Measurements from ENCODE around the gene DNAJB2.

DNAJB2 gene

DNA sequence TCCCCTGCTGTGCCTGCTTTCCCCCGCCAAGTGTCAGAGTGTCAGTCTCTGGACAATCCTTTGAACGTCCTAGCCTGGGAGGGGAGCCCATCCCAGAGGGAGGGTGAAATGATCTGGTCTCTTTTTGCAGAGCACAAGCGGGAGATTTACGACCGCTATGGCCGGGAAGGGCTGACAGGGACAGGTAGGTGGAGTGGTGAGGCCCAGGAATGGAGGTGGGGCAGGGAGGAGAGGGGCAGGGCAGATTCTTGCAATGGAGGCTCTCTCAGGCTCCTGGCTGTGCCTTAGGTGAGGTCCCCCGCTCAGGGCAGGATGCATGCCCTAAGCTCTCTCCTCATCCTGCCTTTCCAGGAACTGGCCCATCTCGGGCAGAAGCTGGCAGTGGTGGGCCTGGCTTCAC lies 2.4 kb downstream of the DNAJB2 start:
- Histone ChIP-seq H3K4me2 (ENCODE audit: low read length) (no peak overlapping the region), H3F3A (ENCODE audit: control insufficient read depth, insufficient read depth) (peaks cover 9% of the 10 kb centered on the region), H3K36me3 (ENCODE audit: control insufficient read depth, low read length) (peaks cover 33% of the 10 kb centered on the region), H3K4me1 (ENCODE audit: control insufficient read depth, low read length) (peaks cover 35% of the 10 kb centered on the region), H3K27me3 (ENCODE audit: control insufficient read depth, low read length) (no peaks in the 10 kb centered on the region), H3K4me3 (ENCODE audit: low read length) (no peak overlapping the region), H3K9me2 (replicated peaks; ENCODE audit: control insufficient read depth, low read length) (no peaks in the 10 kb centered on the region), H3K79me2 (ENCODE audit: control insufficient read depth, low read length) (0 out of 2 replicates have a peak, but pooled peaks cover 3% of the 10 kb centered on the region), H3K27ac (ENCODE audit: low read depth, low read length) (no peak overlapping the region), H3K9me3 (ENCODE audit: control insufficient read depth, insufficient read depth, low read length) (no peaks in the 10 kb centered on the region), H4K20me1 (ENCODE audit: control insufficient read depth, insufficient read depth, low read depth, low read length) (no peaks in the 10 kb centered on the region)
- TF ChIP-seq CTCF (IDR thresholded peaks at IDR 0.05; ENCODE audit: low read depth, low read length, poor library complexity, severe bottlenecking) (no peak), EZH2phosphoT487 (IDR thresholded peaks at IDR 0.05; ENCODE audit: borderline replicate concordance, low read length) (no peak)

DNA sequence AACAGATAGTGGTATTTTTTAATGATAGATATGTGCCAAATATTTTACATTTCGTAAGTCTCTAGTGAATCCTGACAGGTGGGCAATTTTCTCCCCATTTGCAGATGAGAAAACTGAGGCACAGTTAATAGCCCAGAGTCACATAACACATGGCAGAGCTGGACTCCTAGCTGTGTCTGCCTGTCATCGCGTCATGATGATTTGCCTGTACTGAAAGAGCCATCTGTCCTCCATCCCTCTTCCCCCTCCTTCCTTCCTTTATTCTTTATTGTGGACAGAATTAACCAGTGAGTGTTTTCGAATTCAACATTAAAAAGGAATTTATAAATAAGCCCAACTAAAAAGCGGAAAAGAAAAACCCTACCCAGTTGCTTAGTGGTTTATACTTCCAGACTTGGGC lies 3.2 kb downstream of the DNAJB2 start:
- Histone ChIP-seq H4K20me1 (ENCODE audit: control insufficient read depth, insufficient read depth, low read depth, low read length) (no peaks in the 10 kb centered on the region), H3K79me2 (ENCODE audit: control insufficient read depth, low read length) (0 out of 2 replicates have a peak, but pooled peaks cover 3% of the 10 kb centered on the region), H3K27ac (ENCODE audit: low read depth, low read length) (no peak overlapping the region), H3K9me3 (ENCODE audit: control insufficient read depth, insufficient read depth, low read length) (no peaks in the 10 kb centered on the region), H3K36me3 (ENCODE audit: control insufficient read depth, low read length) (peaks cover 33% of the 10 kb centered on the region), H3K4me2 (ENCODE audit: low read length) (no peak overlapping the region), H3F3A (ENCODE audit: control insufficient read depth, insufficient read depth) (peaks cover 9% of the 10 kb centered on the region), H3K27me3 (ENCODE audit: control insufficient read depth, low read length) (no peaks in the 10 kb centered on the region), H3K4me1 (ENCODE audit: control insufficient read depth, low read length) (peaks cover 29% of the 10 kb centered on the region), H3K9me2 (replicated peaks; ENCODE audit: control insufficient read depth, low read length) (no peaks in the 10 kb centered on the region), H3K4me3 (ENCODE audit: low read length) (no peak overlapping the region)
- no peak for TF ChIP-seq EZH2phosphoT487 (IDR thresholded peaks at IDR 0.05; ENCODE audit: borderline replicate concordance, low read length)
- no peak for TF ChIP-seq CTCF (IDR thresholded peaks at IDR 0.05; ENCODE audit: low read depth, low read length, poor library complexity, severe bottlenecking)

DNA sequence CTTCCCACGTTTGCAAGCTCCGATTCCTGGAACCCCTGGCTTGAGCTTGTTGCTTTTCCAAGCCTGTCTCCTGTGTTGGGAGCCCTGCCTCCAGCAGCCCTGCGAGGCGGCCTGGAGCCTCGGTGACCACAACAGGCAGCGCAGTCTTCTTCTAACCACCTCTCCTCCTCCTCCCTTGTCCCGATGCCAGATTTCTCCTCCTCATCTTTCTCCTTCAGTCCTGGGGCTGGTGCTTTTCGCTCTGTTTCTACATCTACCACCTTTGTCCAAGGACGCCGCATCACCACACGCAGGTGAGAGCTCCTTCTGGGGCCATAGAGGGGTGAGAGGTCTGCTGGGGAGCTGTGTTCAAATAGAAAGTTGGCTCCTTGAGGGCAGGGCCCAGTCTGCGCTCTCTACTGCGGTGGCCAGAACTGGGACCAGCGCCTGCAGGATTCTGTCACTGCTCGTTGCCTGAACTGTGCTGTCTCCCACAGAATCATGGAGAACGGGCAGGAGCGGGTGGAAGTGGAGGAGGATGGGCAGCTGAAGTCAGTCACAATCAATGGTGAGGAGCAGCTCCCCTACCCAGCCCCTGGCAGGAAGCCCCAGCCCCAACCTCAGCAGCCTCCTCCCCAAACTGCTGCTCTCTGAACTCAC lies 3.9 kb downstream of the DNAJB2 start:
- H3K36me3 ChIP-seq (ENCODE audit: control insufficient read depth, low read length) = peaks cover 33% of the 10 kb centered on the region
- H3K4me3 ChIP-seq (ENCODE audit: low read length) = no peak overlapping the region
- TF ChIP-seq EZH2phosphoT487 (IDR thresholded peaks at IDR 0.05; ENCODE audit: borderline replicate concordance, low read length) (no peak), CTCF (IDR thresholded peaks at IDR 0.05; ENCODE audit: low read depth, low read length, poor library complexity, severe bottlenecking) (no peak)
- no peaks in the 10 kb centered on the region for H3K9me3 ChIP-seq (ENCODE audit: control insufficient read depth, insufficient read depth, low read length)
- 0 out of 2 replicates have a peak, but pooled peaks cover 3% of the 10 kb centered on the region for H3K79me2 ChIP-seq (ENCODE audit: control insufficient read depth, low read length)
- H3K9me2 ChIP-seq (replicated peaks; ENCODE audit: control insufficient read depth, low read length) = no peaks in the 10 kb centered on the region
- H3K27ac ChIP-seq (ENCODE audit: low read depth, low read length) = no peak overlapping the region
- no peaks in the 10 kb centered on the region for H3K27me3 ChIP-seq (ENCODE audit: control insufficient read depth, low read length)
- H4K20me1 ChIP-seq (ENCODE audit: control insufficient read depth, insufficient read depth, low read depth, low read length) = no peaks in the 10 kb centered on the region
- H3K4me2 ChIP-seq (ENCODE audit: low read length) = no peak overlapping the region
- H3F3A ChIP-seq (ENCODE audit: control insufficient read depth, insufficient read depth) = peaks cover 8% of the 10 kb centered on the region
- H3K4me1 ChIP-seq (ENCODE audit: control insufficient read depth, low read length) = peaks cover 23% of the 10 kb centered on the region

Measured in DOHH2 (cell line).